Hepatocyte (in vitro differentiated cells): ENCODE results near the gene TNF. TPM values are rescaled to one million over a fixed set of nuclear protein-coding genes. Genes with fewer than 3 reads are reported as not detected.

Source experiments
- DNase-seq: peaks from one replicate; pipeline ENCODE4 v3.0.0-alpha.2; 2016; ENCODE audit warnings: low spot score
- H2AFZ ChIP-seq: fragments of 200-600 bp; sonication (generic); 2 replicates; pipeline ENCODE4 v1.6.0; 2016; ENCODE audit warnings: antibody characterized with exemption, mild to moderate bottlenecking
- H3K27ac ChIP-seq: fragments of 200-600 bp; sonication (generic); 2 replicates; pipeline ENCODE4 v1.5.1; 2016; ENCODE audit warnings: mild to moderate bottlenecking
- H3K27me3 ChIP-seq: fragments of 200-600 bp; sonication (generic); 2 replicates; pipeline ENCODE4 v1.6.1; 2016
- H3K36me3 ChIP-seq: fragments of 200-600 bp; sonication (generic); replicated peaks from 2 replicates; pipeline ENCODE4 v1.5.1; 2016; ENCODE audit warnings: low read depth; ENCODE audit not compliant: insufficient read depth
- H3K4me1 ChIP-seq: fragments of 200-600 bp; sonication (generic); 2 replicates; pipeline ENCODE4 v1.5.1; 2016; ENCODE audit warnings: mild to moderate bottlenecking, moderate library complexity; ENCODE audit not compliant: insufficient read depth
- H3K4me2 ChIP-seq: fragments of 200-600 bp; sonication (generic); 2 replicates; pipeline ENCODE4 v1.6.0; 2016
- H3K4me3 ChIP-seq: fragments of 200-600 bp; sonication (generic); 2 replicates; pipeline ENCODE4 v1.5.1; 2016; ENCODE audit warnings: mild to moderate bottlenecking
- H3K79me2 ChIP-seq: fragments of 200-600 bp; sonication (generic); 2 replicates; pipeline ENCODE4 v1.6.0; 2017; ENCODE audit warnings: mild to moderate bottlenecking
- H3K9me2 ChIP-seq: fragments of 200-600 bp; sonication (generic); replicated peaks from 2 replicates; pipeline ENCODE4 v1.6.0; 2017; ENCODE audit warnings: mild to moderate bottlenecking; ENCODE audit not compliant: insufficient read depth
- H3K9me3 ChIP-seq: fragments of 200-600 bp; sonication (generic); 2 replicates; pipeline ENCODE4 v1.5.1; 2016; ENCODE audit warnings: low read depth, mild to moderate bottlenecking
- H4K20me1 ChIP-seq: fragments of 200-600 bp; sonication (generic); 2 replicates; pipeline ENCODE4 v1.6.0; 2016; ENCODE audit warnings: mild to moderate bottlenecking; ENCODE audit not compliant: insufficient read depth, poor library complexity, severe bottlenecking
- CTCF ChIP-seq: fragments of 200-600 bp; sonication (generic); IDR thresholded peaks from 2 replicates; pipeline ENCODE4 v1.5.1; 2016; ENCODE audit warnings: antibody characterized with exemption, mild to moderate bottlenecking; ENCODE audit not compliant: poor library complexity
- EZH2 ChIP-seq: fragments of 200-600 bp; sonication (generic); IDR thresholded peaks from 2 replicates; pipeline ENCODE4 v1.6.1; 2016; ENCODE audit warnings: antibody characterized with exemption, mild to moderate bottlenecking, borderline replicate concordance
- EZH2phosphoT487 ChIP-seq: fragments of 200-600 bp; sonication (generic); IDR thresholded peaks from one replicate; pipeline ENCODE4 v1.6.1; 2018; ENCODE audit warnings: antibody characterized with exemption, mild to moderate bottlenecking, low read depth, moderate library complexity; ENCODE audit not compliant: unreplicated experiment, severe bottlenecking
- WGBS: methylation state at CpG from one replicate; pipeline ENCODE4 v1.1.6; 2016; ENCODE audit warnings: low lambda C conversion rate; ENCODE audit errors: missing lambda C conversion rate; 5-methylcytosine and 5-hydroxymethylcytosine counted together
- polyA plus RNA-seq: library from polyadenylated mRNA; unstranded; fragments of >200 nt; fragmentation: Nextera tagmentation; extraction: Ambion mirVana; gene quantifications from 2 replicates; pipeline ENCODE4 v1.2.1, GENCODE V29; 2016
- total RNA-seq: library from RNA; depleted of rRNA; stranded (reverse); fragments of >200 nt; gene quantifications from 2 replicates; pipeline ENCODE4 v1.2.3, GENCODE V29; 2014

The TNF gene
- total and polyA plus RNA-seq, 2 experiments from 2014 or later = 0.63 to 0.91 TPM

- Histone ChIP-seq H3K4me1 (peaks cover 2% of the 10 kb centered on the region), H3K27ac (no peak overlapping the region), H3K36me3 (no peaks in the 10 kb centered on the region), H3K27me3 (no peaks in the 10 kb centered on the region), H4K20me1 (no peaks in the 10 kb centered on the region), H2AFZ (no peak overlapping the region), H3K9me2 (no peaks in the 10 kb centered on the region), H3K4me2 (peak overlapping the region; percentile 95), H3K9me3 (no peaks in the 10 kb centered on the region), H3K79me2 (no peaks in the 10 kb centered on the region), H3K4me3 (no peak overlapping the region)
- no peak for DNase-seq
- WGBS = 91% methylated on average over 8 of the region's 8 CpGs
- TF ChIP-seq EZH2 = no peak
- TF ChIP-seq EZH2phosphoT487 = no peak
- TF ChIP-seq CTCF = no peak
These were observed 4.4 kb downstream of the TNF start for GRCh38 chr6:31579546-31580437.

GRCh38 chr6:31580438-31580740 is 5.0 kb downstream of the TNF start:
- WGBS = 50% methylated on average over 11 of the region's 11 CpGs
- peak overlapping the region; percentile 88 for H3K27ac ChIP-seq
- peak overlapping the region; percentile 91 for H3K4me3 ChIP-seq
- no peaks in the 10 kb centered on the region for H3K36me3 ChIP-seq
- H3K9me2 ChIP-seq = no peaks in the 10 kb centered on the region
- no peaks in the 10 kb centered on the region for H4K20me1 ChIP-seq
- no peaks in the 10 kb centered on the region for H3K79me2 ChIP-seq
- TF ChIP-seq CTCF (no peak), EZH2phosphoT487 (no peak), EZH2 (no peak)
- no peaks in the 10 kb centered on the region for H3K9me3 ChIP-seq
- peak overlapping the region; percentile 94 for H2AFZ ChIP-seq
- H3K4me2 ChIP-seq = peak overlapping the region; percentile 95
- peaks cover 2% of the 10 kb centered on the region for H3K4me1 ChIP-seq
- DNase-seq = no peak
- H3K27me3 ChIP-seq = no peaks in the 10 kb centered on the region

GRCh38 chr6:31580807-31581433 is 5.6 kb downstream of the TNF start:
- no peaks in the 10 kb centered on the region for H3K36me3 ChIP-seq
- peak overlapping the region; percentile 91 for H3K4me3 ChIP-seq
- no peaks in the 10 kb centered on the region for H3K27me3 ChIP-seq
- H4K20me1 ChIP-seq = no peaks in the 10 kb centered on the region
- peak; percentile 92 for DNase-seq
- H3K9me2 ChIP-seq = no peaks in the 10 kb centered on the region
- no peaks in the 10 kb centered on the region for H3K79me2 ChIP-seq
- H3K4me2 ChIP-seq = peak overlapping the region; percentile 95
- TF ChIP-seq CTCF = peak; percentile 99
- TF ChIP-seq EZH2 = no peak
- WGBS = 1% methylated on average over 54 of the region's 62 CpGs
- peaks cover 2% of the 10 kb centered on the region for H3K4me1 ChIP-seq
- H2AFZ ChIP-seq = peak overlapping the region; percentile 94
- peak overlapping the region; percentile 88 for H3K27ac ChIP-seq
- no peaks in the 10 kb centered on the region for H3K9me3 ChIP-seq
